HuH-7 (cell line): ENCODE measurements around the gene ANKRD16.
"Not testable (repeated sequence)": the region's sequence is repeated elsewhere in the genome, so short reads cannot be mapped to it uniquely, and the experiment has no call there.

ENCODE experiments used
- DNase-seq: peaks from one replicate; pipeline ENCODE4 v3.0.0; 2011; ENCODE audit warnings: low spot score

ANKRD16 gene

DNA sequence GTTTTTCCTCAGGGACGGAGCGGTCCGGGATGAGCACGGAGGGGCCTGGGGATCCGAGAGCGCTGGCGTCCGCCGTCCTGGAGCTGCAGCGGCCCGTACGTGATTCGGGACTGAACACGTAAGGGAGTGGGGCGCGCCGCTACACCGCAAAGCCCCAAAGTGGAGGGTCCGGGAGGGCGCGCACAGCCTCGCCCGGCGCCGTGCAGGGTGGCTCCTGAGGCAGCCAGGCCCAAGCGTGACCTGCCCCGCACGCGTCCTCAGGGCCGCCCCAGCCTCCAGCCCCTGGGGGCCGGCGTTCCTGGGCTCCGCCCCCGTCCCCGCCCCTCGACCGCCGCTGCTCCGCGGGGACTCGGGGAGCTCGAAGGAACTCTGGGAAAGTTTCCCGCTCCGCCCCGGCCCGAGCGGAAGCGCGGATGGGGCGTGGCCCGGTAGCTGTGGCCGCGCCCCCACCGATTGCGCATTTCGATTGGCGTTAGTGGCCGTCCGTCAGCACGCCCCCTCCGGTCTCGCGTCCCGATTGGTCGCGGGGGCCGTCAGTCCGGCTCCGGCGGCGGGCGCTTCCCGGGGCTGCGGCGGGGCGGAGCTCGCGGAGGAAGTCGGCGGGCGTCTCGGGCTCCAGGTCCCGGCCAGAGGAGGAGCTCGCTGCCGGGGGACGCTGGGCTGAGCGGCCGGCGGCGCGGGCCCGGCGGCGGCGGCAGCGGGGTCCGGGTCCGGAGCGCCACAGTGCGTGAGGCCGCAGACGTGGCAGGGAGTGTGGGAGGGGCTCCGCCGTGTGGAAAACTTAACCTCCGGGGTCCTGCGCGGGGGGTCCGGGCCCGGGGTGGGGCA lies at the start of gene ANKRD16, which contains the start of gene FBH1:
Gene ANKRD16 (minus strand): TSS at position 270 of the 828 bp plus-strand sequence. CDS start 539 bp downstream, outside the sequence.
Gene FBH1 (plus strand): TSS at position 620 of the 828 bp plus-strand sequence. CDS start 103 bp downstream, at position 723.
- peak; percentile 97 for DNase-seq

DNA sequence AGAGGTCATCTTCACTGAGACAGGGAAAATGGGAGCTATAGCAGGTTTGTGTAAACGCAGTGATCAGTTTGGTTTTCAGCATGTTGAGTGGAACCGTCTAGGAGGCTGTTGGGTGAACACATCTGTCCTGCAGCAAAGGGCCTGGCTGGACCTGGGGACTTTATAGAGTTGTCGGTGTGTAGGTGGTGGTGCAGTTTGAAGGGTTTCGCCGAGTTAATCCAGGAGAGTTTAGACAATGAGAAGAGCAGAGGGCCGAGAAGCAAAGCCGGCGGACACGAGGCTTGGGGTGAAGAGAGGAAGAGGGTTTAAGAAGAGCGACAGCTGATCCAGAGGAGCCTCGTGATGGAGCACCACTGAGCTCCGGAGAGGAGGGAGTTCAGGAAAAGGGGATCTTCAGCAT lies 48.6 kb upstream of the ANKRD16 start:
- DNase-seq, result no peak

- DNase-seq, result no peak
These were observed 47.3 kb upstream of the ANKRD16 start for GRCh38 chr10:5937016-5937415.

- no peak for DNase-seq
These were observed 45.9 kb upstream of the ANKRD16 start for GRCh38 chr10:5935628-5936027.

GRCh38 chr10:5933909-5934546 lies 44.3 kb upstream of the ANKRD16 start:
- DNase-seq, result no peak

GRCh38 chr10:5932345-5932744 lies 42.7 kb upstream of the ANKRD16 start:
- DNase-seq, result no peak

- DNase-seq, result no peak
These were observed 40.6 kb upstream of the ANKRD16 start for GRCh38 chr10:5930272-5930671.

DNA sequence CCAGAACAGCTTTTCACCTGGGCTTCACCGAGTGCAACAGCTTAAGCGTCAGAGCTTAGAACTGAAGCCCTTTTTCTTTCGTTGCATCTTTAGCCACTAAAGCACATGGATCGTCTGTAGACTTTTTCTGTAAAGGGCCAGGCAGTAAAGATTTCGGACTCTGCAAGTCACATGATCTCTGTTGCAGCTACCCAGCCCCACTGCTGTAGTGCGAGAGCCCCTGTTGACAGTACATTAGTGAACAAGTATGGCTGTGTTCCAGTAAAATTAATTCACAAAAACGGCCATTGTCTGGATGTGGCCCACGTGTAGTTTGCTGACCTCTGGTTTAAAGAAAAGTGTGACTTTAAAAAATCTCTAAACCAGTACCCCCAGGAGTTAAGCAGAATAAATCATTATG lies 39.7 kb upstream of the ANKRD16 start:
- no peak for DNase-seq

- DNase-seq, result no peak
These were observed 37.6 kb upstream of the ANKRD16 start for GRCh38 chr10:5927306-5927705.

- no peak for DNase-seq
These were observed 35.2 kb upstream of the ANKRD16 start for GRCh38 chr10:5924889-5925288.

GRCh38 chr10:5921746-5922145 lies 32.1 kb upstream of the ANKRD16 start:
- DNase-seq, result no peak

DNA sequence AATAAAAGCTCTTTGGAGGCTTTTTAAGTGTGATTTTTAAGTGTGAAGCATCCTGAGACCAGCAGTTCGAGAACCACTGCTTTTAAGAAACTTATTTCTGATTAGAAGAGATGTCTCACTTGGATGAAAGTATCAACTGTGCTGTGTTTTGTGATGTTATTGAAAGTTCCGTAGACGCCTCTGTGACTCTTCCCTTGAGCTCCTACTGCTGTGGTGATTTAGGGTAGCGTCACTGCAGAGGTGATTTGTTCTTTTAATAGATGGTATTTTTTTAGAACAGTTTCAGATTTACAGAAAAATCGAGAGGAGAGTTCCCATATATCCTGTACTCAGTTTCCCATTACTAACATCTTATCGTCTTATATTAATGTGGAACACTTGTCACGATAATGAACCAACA lies 29.9 kb upstream of the ANKRD16 start:
- no peak for DNase-seq

DNA sequence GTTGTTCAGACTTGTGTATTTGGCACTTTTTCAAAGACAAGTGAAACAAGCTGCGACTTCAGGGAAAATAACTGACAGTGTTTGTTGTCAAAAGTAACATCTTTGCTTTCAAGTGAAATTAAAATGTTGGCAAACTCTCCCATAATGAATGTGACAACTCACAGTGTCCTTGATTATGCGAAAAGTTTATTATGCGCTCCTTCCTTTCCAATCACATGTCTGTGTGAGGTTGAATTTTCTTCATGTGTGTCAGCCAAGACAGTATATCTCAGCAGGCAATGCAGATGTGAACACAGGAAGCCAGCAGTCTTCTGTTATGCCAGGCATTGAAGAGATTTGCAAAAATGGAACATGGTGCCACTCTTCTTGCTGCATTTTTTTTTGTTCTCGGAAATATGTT lies 29.1 kb upstream of the ANKRD16 start:
- no peak for DNase-seq

DNA sequence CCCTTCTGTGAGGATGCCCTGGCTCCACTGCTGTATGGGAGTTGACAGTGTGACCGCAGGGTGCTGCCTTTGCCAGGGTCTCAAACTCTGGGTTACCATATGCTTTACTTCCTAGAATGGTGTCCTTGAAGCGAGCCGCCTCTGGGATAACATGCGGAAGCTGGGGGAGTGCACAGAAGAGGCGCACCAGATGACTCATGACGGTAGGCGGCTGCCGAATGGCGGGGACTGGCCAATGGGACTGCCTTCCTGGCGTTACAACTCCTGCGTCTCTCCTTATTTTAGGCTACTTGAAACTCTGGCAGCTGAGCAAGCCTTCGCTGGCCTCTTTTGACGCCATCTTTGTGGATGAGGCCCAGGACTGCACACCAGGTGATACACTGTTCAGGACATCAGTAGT lies 27.6 kb upstream of the ANKRD16 start:
- DNase-seq, result no peak

GRCh38 chr10:5915451-5915850 lies 25.8 kb upstream of the ANKRD16 start:
- DNase-seq, result no peak

DNA sequence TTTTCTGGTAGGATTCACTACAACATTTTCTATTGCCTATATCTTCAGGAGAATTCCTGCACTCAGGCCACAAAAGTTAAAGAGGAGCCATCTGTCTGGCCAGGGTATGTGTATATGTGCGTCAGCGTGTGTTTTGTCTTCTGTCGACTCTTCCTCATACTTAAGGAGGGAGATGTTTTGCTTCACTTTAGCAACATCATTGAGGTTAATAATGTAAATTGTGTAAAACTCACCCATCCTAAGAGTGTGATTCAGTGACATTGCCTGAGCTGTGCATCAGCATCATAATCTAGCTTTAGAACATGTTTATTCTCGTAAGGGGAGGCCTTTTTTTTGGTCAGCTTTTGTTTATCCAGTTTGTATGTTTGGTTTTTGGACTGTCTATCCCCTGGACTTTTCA lies 24.0 kb upstream of the ANKRD16 start:
- DNase-seq, result no peak

DNA sequence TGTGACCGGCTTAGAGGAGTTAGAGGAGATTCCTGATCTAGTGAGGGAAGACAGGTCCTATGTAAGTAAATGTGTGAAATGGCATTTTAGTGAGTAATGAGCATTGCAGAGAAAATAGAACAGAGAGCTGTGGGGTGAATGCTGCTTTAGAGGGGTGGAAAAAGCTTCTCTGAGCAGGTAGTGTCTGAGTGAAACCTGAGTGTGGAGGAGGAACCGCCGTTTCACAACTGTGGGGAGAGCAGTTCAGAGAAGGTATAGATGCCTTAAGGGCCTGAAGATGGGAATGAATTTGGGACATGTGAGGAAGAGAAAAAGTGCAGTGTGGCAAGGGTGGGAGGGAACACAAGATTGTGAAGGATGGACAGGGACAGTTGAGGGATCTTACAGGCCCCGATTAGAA lies 22.0 kb upstream of the ANKRD16 start:
- DNase-seq, result no peak

GRCh38 chr10:5910323-5911100 lies 20.8 kb upstream of the ANKRD16 start:
- no peak for DNase-seq

DNA sequence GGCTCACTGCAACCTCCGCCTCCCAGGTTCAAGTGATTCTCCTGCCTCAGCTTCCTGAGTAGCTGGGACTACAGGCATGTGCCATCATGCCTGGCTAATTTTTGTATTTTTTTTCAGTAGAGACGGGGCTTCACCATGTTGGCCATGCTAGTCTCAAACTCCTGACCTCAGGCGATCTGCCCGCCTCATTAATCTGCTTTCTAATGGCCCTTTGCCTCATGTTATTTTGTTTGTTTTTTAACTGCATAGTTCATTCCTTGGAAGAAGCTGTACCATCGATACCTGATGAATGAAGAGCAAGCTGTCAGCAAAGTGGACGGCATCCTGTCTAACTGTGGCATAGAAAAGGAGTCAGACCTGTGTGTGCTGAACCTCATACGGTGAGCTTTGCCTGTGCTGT lies 19.0 kb upstream of the ANKRD16 start:
- not testable (repeated sequence) for DNase-seq

DNA sequence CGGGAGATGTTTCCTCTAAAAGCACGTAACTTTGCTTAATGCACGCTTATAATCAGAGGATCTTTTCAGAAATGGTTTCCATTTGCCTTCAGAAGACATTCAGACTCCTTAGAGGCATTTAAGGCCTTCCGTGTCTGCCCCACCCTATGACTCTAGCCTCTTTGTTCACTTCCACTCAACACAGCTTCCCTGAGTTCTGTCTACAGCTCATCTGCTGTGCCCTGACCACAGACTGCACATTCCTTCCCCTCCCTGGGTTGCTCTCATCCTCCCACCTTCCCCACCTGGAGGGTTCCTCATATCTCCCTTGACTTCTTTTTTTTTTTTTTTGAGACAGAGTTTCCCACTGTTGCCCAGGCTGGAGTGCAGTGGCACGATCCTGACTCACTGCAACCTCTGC lies 17.0 kb upstream of the ANKRD16 start:
- no peak for DNase-seq

- DNase-seq, result no peak
These were observed 16.3 kb upstream of the ANKRD16 start for GRCh38 chr10:5905854-5906507.

DNA sequence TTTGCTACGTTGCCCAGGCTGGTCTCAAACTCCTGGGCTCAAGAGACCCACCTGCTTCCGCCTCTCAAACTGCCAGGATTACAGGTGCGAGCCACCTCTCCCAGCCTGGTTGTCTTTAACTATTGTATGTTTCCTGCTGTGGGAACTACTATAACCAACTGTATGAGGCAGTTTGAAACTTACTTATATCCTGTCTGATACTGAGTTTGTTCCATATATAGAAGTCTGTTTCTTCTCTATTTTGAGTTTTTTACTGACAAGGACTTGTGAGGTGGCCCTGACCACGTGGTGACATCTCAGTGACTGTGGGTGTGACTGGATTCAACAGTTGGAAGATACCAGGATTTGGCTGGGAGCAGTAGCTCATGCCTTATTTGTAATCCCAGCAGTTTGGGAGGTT lies 14.5 kb upstream of the ANKRD16 start:
- no peak for DNase-seq
